Mammary epithelial cell (primary cell): ENCODE data around the gene RNF157.

Source experiments
- EZH2 ChIP-seq: IDR thresholded peaks from 2 replicates; pipeline ENCODE4 v1.6.1; 2012; ENCODE audit warnings: low read length, inconsistent platforms, borderline replicate concordance
- TF ChIP-seq, protein P1 (sequence below), 2 donors: IDR thresholded peaks in 1 of 2; conservative IDR thresholded peaks in 1 of 2; 2 replicates each; pipeline ENCODE4 v1.5.1; 2011 to 2012; ENCODE audit warnings: inconsistent platforms in 2 of 2, low read length in 2 of 2, mild to moderate bottlenecking in 2 of 2, control low read depth in 1 of 2, low read depth in 1 of 2; ENCODE audit not compliant: insufficient read depth in 1 of 2; ENCODE audit errors: extremely low read depth in 1 of 2

DNA sequence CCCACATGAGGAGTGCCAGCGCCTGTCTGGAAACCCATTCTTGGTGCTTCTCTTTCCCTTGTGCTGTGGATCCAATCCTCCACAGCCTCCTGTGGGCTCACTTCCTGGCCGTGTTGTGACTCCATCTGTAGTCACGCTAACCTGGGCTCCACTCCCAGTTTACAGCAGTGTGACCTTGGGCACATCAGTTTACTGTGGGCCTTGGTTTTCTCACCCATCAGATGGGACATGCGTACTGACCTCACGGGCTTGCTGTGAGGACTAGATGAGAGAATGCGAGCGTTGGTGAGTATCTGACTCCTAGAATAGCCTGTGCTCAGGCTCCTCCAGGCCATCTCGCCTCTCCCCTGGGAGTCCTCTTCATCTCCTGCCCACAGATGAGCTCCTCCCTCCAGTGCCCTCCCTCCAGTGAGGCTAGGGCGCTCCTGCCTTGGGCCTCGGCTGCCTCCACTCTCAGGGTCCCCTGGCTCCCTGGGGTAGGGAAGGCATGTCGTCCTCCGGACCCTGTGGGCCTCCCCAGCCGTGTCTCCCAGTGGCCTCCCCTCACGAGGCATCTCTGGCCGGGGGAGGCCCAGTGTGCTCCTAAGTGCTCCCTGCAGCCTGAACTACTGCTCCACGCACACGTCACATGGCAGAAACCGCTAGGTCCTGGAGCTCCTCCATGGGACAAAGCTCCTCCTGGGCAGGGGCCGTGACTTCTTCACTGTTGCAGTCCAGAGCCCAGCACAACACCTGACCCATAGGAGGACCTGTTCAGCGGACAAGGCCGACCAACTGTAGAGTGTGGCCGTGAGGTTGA, 94.0 kb downstream of the RNF157 start:
- TF ChIP-seq, protein P1, sequence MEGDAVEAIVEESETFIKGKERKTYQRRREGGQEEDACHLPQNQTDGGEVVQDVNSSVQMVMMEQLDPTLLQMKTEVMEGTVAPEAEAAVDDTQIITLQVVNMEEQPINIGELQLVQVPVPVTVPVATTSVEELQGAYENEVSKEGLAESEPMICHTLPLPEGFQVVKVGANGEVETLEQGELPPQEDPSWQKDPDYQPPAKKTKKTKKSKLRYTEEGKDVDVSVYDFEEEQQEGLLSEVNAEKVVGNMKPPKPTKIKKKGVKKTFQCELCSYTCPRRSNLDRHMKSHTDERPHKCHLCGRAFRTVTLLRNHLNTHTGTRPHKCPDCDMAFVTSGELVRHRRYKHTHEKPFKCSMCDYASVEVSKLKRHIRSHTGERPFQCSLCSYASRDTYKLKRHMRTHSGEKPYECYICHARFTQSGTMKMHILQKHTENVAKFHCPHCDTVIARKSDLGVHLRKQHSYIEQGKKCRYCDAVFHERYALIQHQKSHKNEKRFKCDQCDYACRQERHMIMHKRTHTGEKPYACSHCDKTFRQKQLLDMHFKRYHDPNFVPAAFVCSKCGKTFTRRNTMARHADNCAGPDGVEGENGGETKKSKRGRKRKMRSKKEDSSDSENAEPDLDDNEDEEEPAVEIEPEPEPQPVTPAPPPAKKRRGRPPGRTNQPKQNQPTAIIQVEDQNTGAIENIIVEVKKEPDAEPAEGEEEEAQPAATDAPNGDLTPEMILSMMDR (conservative IDR thresholded peaks at IDR 0.05 in 1 of 2, IDR thresholded peaks at IDR 0.05 in 1 of 2; ENCODE audit: extremely low read depth in 1 of 2, insufficient read depth in 1 of 2, low read depth in 1 of 2, low read length in 2 of 2): no peak
- no peak for TF ChIP-seq EZH2
